HG03457 (cell line): ENCODE measurements around the gene OR6P1.

Experiments used
- ATAC-seq: cut with Tn5 transposase; IDR thresholded peaks from one replicate; pipeline ENCODE4 v1.9.1; 2021; ENCODE audit warnings: moderate number of reproducible peaks; ENCODE audit not compliant: unreplicated experiment

Gene OR6P1

GRCh38 chr1:158520021-158520420 is 50.4 kb downstream of the OR6P1 start:
- ATAC-seq = no peak

DNA sequence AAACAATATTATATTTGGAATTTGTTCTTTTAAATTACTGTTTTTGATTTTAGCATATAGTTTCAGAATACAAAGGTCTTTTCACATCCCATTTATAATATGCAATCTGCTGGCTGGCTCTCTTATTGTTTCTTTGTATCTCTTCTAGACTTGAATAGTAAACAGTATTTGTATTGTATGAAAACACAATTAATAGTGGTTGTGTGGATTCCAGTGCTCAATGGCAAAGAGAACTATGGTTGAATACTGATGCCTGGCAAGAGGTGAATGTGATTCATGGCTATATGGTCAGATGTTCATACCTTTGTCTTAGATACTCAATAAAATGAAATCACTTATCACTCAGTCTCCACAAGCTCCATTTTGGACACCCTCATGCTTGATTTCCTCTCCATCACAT is 53.4 kb downstream of the OR6P1 start:
- no peak for ATAC-seq
